ENCODE results near the gene RAB34.
A peak's percentile ranks its signal among the peaks of the same experiment; 100 is the strongest.

The RAB34 gene

DNA sequence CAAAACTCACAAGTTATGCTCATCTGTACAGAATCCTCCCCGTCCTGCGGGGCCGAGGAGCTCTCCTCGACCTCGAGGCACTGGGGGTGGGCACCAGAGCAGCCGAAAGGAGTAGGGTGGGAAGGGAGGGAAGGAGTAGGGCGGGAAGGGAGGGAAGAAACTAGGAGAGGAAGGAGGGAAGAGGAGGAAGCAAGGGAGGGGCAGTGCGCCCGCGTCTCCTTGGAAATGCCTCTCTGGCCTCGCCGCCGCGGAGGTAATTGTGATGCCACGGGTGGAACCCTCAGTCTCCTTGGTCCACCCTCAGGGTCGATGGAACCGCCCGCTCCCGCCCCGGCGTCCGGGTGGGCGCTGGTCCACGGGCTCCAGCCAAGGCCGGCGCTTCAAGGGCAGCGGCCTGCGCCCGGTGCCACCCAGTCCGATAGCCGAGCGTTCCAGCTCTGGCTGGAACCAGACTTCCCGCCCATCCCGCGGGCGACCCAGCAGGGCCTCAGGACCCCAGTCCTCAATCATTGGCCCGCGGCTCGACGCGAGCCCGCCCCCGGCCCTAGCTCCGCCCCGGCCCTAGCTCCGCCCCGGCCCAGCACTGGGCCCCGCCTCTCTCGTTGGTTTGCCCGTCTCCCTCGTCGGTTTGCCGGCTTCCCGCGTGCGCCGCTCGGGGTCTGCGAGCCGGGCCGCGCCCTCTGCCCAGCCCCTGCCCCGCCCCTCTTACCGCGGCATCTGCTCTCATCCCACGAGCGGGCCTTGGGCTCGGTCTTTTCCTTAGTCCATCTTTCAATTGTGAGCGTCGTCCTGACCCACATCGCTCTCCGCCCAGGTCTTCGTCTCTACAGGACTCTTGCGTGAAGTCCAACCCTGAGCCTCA lies 6.6 kb downstream of the RAB34 start (continued):
- TF ChIP-seq GLI2 (tag by site-specific recombination; IDR thresholded peaks at IDR 0.05; ENCODE audit: borderline replicate concordance, low read depth) (no peak), ZNF624 (tag by site-specific recombination; IDR thresholded peaks at IDR 0.05) (no peak), ZSCAN23 (tag by site-specific recombination; IDR thresholded peaks at IDR 0.05) (peak; percentile 27; the same call in 1 of the 2 replicates), KLF16 (tag by site-specific recombination; IDR thresholded peaks at IDR 0.05) (peak; percentile 76), ZNF433 (tag by site-specific recombination; IDR thresholded peaks at IDR 0.05; ENCODE audit: low read depth) (no peak), ZNF26 (tag by site-specific recombination; IDR thresholded peaks at IDR 0.05) (no peak), TRIM28 (IDR thresholded peaks at IDR 0.05; ENCODE audit: borderline replicate concordance, low read length) (no peak), ZNF600 (tag by site-specific recombination; IDR thresholded peaks at IDR 0.05) (peak; percentile 82; the same call in 1 of the 2 replicates), ZNF148 (tag by site-specific recombination; IDR thresholded peaks at IDR 0.05; ENCODE audit: borderline replicate concordance) (no peak), ZNF416 (tag by site-specific recombination; IDR thresholded peaks at IDR 0.05) (no peak), ZBTB17 (tag by site-specific recombination; IDR thresholded peaks at IDR 0.05) (peak; percentile 96), REPIN1 (tag by site-specific recombination; IDR thresholded peaks at IDR 0.05; ENCODE audit: low read depth) (peak; percentile 70; the same call in 1 of the 2 replicates)

DNA sequence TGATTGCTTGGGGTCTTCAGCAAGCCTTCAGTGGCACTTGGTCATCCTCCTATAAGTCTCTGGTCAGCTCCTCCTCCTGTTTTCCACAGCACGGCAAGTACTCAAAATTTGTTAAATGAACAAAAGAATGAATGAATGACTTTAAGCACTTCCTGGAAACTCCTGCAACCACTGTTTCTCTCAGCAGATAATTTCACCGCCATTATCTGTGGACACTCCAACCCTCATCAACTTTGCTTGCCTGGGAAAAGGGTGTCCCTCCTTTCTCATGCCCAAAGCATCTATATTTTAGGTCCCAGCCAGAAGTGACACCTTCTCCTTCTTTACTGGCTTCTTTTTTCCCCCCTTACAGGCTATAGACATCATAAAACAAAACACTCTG lies 10.3 kb downstream of the RAB34 start:
- TF ChIP-seq ZNF24 (tag by site-specific recombination; IDR thresholded peaks at IDR 0.05) (0 out of 2 replicates have a peak, but pooled peaks have one; percentile 28), ZNF211 (tag by site-specific recombination; IDR thresholded peaks at IDR 0.05; ENCODE audit: low read depth) (no peak)
- Histone ChIP-seq H3K27ac (ENCODE audit: extremely low read depth, low read depth, low read length) (no peak overlapping the region), H3K36me3 (ENCODE audit: control insufficient read depth in 2 of 2, insufficient read depth in 1 of 2, low read length in 2 of 2) (peaks cover 0 to 39% of the 10 kb centered on the region in 2 experiments; a peak in 1 of 3 replicates), H3K9me3 (ENCODE audit: control insufficient read depth, insufficient read depth, low read depth, low read length) (no peaks in the 10 kb centered on the region), H3K4me1 (ENCODE audit: control insufficient read depth, insufficient read depth, low read length) (peaks cover 3% of the 10 kb centered on the region), H3K4me3 (ENCODE audit: low read depth, low read length) (no peak overlapping the region)
- ChIA-PET POLR2A (interaction anchor here (0.7 to 10.5 kb wide), 5 partner anchors 10 to 62 kb away, joined by 3 to 190 read pairs (median 10); partner anchors contain the start of genes BLTP2, RPL23A and TLCD1), CTCF (interaction anchor here (0.6 kb wide), 2 partner anchors 288 to 417 kb away, joined by 3 to 6 read pairs; no protein-coding TSS in a partner anchor)

GRCh38 chr17:28706471-28707338 lies 11.0 kb downstream of the RAB34 start:
- ChIA-PET POLR2A (interaction anchor here (0.7 to 10.5 kb wide), 5 partner anchors 10 to 61 kb away, joined by 3 to 190 read pairs (median 10); partner anchors contain the start of genes BLTP2, RPL23A and TLCD1), CTCF (interaction anchor here (0.6 to 0.9 kb wide), 2 partner anchors 19 to 417 kb away, joined by 3 read pairs; no protein-coding TSS in a partner anchor)
- Histone ChIP-seq H3K36me3 (ENCODE audit: control insufficient read depth in 2 of 2, insufficient read depth in 1 of 2, low read length in 2 of 2) (peaks cover 0 to 45% of the 10 kb centered on the region in 2 experiments; a peak in 2 of 3 replicates), H3K4me3 (ENCODE audit: low read depth, low read length) (no peak overlapping the region), H3K9me3 (ENCODE audit: control insufficient read depth, insufficient read depth, low read depth, low read length) (no peaks in the 10 kb centered on the region), H3K27ac (ENCODE audit: extremely low read depth, low read depth, low read length) (0 out of 2 replicates have a peak overlapping the region, but pooled peaks have one; percentile 16), H3K4me1 (ENCODE audit: control insufficient read depth, insufficient read depth, low read length) (peaks cover 3% of the 10 kb centered on the region)
- TF ChIP-seq, protein P1, sequence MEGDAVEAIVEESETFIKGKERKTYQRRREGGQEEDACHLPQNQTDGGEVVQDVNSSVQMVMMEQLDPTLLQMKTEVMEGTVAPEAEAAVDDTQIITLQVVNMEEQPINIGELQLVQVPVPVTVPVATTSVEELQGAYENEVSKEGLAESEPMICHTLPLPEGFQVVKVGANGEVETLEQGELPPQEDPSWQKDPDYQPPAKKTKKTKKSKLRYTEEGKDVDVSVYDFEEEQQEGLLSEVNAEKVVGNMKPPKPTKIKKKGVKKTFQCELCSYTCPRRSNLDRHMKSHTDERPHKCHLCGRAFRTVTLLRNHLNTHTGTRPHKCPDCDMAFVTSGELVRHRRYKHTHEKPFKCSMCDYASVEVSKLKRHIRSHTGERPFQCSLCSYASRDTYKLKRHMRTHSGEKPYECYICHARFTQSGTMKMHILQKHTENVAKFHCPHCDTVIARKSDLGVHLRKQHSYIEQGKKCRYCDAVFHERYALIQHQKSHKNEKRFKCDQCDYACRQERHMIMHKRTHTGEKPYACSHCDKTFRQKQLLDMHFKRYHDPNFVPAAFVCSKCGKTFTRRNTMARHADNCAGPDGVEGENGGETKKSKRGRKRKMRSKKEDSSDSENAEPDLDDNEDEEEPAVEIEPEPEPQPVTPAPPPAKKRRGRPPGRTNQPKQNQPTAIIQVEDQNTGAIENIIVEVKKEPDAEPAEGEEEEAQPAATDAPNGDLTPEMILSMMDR (tag by site-specific recombination; IDR thresholded peaks at IDR 0.05) = peak; percentile 40
- TF ChIP-seq ZNF423 (tag by site-specific recombination; IDR thresholded peaks at IDR 0.05) = no peak

All from HEK293 (cell line).